Colonic mucosa (tissue), 4 donors: ENCODE measurements around the gene DTNBP1. TPM values are rescaled to one million over a fixed set of nuclear protein-coding genes. Genes with fewer than 3 reads are reported as not detected.

Source experiments
- DNase-seq: peaks from one replicate; pipeline ENCODE4 v3.0.0-alpha.2; 2020
- H3K27ac ChIP-seq: fragments of 200-600 bp; one replicate; pipeline ENCODE4 v1.8.0; 2021
- H3K27me3 ChIP-seq: fragments of 200-600 bp; one replicate; pipeline ENCODE4 v1.8.0; 2021
- H3K36me3 ChIP-seq: fragments of 200-600 bp; one replicate; pipeline ENCODE4 v1.8.0; 2021
- H3K4me1 ChIP-seq: fragments of 200-600 bp; one replicate; pipeline ENCODE4 v1.8.0; 2021; ENCODE audit warnings: mild to moderate bottlenecking
- H3K4me3 ChIP-seq: fragments of 200-600 bp; one replicate; pipeline ENCODE4 v1.8.0; 2021
- H3K9ac ChIP-seq, 2 donors: one replicate each; pipeline ENCODE4 v1.7.0; 2013; ENCODE audit warnings: control low read depth in 2 of 2, low read depth in 2 of 2, low read length in 2 of 2
- H3K9me3 ChIP-seq: fragments of 200-600 bp; one replicate; pipeline ENCODE4 v1.8.0; 2021
- intact Hi-C: fragments of 100-400 bp; cut with DNase I; formaldehyde crosslinking; loops from one replicate; pipeline ENCODE4 v1.14.1; 2022
- total RNA-seq, 2 donors: library from RNA; stranded (reverse); fragmentation: NEBNext Ultra II Directional in 1 of 2; extraction: Animal tissue kit (Norgen Biotek cat#: 25700) in 1 of 2; gene quantifications; one replicate each; pipeline ENCODE4 v1.2.1, GENCODE V29; 2021
- TF ChIP-seq, protein P1 (sequence below): fragments of 200-600 bp; IDR thresholded peaks from one replicate; pipeline ENCODE4 v1.8.0; 2022; ENCODE audit warnings: antibody characterized with exemption, mild to moderate bottlenecking
- donor health status: healthy.
- donor health status: DM: no; HTN: no; CAD: no.
- donor health status: DM: no; HTN: no; CAD: no.

The DTNBP1 gene
- total RNA-seq, 2 donors from 2014 or later: 17.4 to 22.0 TPM

DNA sequence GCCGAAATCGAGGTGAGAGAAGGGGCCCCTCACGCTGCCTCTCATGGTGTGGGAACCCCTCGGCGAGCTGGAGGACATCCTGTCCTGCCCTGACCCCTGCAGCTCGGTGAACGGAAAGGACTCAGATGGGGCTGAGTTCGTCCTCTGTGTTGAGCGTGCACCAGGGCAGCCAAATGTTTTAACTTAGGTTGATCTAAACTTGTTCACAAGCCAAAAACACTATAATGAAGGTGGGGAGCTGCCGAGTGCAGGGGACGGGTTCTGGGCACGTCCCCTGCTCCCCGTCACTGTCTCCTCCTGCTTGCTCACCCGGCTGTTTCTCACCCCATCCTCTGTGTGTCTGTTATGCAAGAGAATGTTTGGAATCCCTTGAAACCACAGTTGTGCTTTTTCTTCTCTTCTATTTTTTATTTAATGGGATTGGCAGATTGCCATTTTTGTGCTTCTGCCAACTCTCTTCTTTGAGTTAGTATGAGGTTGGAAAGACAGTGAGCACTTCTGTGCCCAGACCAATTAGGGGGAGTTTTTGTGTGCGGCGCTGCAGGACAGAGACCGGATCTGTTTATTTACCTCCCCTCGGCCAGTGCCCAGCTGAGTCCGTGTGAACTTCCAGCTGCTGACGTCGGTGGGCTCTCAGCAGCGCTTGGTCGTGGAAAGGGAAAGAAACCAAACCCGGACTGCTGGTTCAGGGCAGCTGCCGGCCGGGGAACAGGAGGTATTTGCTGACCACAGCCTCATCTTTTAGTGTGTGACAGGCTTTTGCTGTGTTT lies 158.1 kb downstream of the DTNBP1 start:
- no peak overlapping the region for H3K4me3 ChIP-seq
- peak overlapping the region in 1 of 2 donors; percentile 30 for H3K9ac ChIP-seq
- H3K9me3 ChIP-seq: no peaks in the 10 kb centered on the region
- H3K27me3 ChIP-seq: no peaks in the 10 kb centered on the region
- TF ChIP-seq, protein P1, sequence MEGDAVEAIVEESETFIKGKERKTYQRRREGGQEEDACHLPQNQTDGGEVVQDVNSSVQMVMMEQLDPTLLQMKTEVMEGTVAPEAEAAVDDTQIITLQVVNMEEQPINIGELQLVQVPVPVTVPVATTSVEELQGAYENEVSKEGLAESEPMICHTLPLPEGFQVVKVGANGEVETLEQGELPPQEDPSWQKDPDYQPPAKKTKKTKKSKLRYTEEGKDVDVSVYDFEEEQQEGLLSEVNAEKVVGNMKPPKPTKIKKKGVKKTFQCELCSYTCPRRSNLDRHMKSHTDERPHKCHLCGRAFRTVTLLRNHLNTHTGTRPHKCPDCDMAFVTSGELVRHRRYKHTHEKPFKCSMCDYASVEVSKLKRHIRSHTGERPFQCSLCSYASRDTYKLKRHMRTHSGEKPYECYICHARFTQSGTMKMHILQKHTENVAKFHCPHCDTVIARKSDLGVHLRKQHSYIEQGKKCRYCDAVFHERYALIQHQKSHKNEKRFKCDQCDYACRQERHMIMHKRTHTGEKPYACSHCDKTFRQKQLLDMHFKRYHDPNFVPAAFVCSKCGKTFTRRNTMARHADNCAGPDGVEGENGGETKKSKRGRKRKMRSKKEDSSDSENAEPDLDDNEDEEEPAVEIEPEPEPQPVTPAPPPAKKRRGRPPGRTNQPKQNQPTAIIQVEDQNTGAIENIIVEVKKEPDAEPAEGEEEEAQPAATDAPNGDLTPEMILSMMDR: no peak
- intact Hi-C loops: no loop called here
- DNase-seq: peak; percentile 39
- no peaks in the 10 kb centered on the region for H3K36me3 ChIP-seq
- H3K27ac ChIP-seq: no peak overlapping the region
- no peaks in the 10 kb centered on the region for H3K4me1 ChIP-seq

DNA sequence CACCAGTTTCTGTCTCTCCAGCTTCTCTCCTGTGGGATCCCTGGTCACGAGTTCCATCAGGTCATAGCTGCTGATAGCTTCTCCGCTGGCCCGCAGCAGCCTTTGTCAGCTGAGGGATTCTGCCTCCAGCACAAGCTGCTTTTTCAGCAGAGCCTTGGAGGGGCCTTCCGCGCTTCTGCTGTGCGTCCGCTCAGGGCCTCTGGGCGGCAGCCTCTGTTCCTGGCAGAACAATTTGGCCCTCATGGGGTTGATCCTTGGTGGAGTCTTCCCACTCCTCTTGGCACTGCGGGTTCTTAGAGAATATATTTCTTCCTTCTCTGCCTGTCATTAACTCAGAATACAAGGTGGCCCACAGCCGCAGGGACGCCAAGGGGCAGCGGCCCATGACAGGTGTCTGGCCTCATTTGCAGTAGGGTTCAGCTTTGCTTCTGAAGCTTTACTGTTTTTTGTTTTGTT lies 158.8 kb downstream of the DTNBP1 start:
- H3K4me3 ChIP-seq: no peak overlapping the region

DNA sequence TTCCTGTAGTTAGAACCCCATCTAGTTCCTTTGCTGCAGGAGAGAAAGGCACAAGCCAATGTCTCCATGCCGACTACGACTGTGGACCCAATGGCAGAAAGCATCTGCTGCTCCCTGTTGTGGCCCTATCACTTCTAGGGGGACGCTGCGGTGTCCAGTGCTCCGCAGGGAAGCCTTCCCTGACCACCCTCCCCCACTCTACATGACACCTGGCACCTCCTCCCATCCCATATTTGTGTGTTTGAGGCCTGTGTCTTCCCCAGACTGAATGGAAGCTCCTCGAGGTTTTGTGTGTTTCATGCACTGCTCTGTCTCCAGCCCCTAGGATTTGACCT lies 159.5 kb downstream of the DTNBP1 start:
- Histone ChIP-seq H3K4me3 (no peak overlapping the region), H3K27ac (no peak overlapping the region), H3K36me3 (no peaks in the 10 kb centered on the region), H3K27me3 (no peaks in the 10 kb centered on the region), H3K4me1 (no peaks in the 10 kb centered on the region), H3K9me3 (no peaks in the 10 kb centered on the region), H3K9ac (no peak overlapping the region)
- intact Hi-C loops: no loop called here
- TF ChIP-seq, protein P1: no peak
- DNase-seq: no peak

More for the DNA sequence above, 158.8 kb downstream of the DTNBP1 start:
- DNase-seq: no peak
- no peaks in the 10 kb centered on the region for H3K27me3 ChIP-seq
- TF ChIP-seq, protein P1: no peak
- intact Hi-C loops: no loop called here
- H3K27ac ChIP-seq: no peak overlapping the region
- H3K9ac ChIP-seq: no peak overlapping the region
- H3K9me3 ChIP-seq: no peaks in the 10 kb centered on the region
- no peaks in the 10 kb centered on the region for H3K4me1 ChIP-seq
- no peaks in the 10 kb centered on the region for H3K36me3 ChIP-seq

DNA sequence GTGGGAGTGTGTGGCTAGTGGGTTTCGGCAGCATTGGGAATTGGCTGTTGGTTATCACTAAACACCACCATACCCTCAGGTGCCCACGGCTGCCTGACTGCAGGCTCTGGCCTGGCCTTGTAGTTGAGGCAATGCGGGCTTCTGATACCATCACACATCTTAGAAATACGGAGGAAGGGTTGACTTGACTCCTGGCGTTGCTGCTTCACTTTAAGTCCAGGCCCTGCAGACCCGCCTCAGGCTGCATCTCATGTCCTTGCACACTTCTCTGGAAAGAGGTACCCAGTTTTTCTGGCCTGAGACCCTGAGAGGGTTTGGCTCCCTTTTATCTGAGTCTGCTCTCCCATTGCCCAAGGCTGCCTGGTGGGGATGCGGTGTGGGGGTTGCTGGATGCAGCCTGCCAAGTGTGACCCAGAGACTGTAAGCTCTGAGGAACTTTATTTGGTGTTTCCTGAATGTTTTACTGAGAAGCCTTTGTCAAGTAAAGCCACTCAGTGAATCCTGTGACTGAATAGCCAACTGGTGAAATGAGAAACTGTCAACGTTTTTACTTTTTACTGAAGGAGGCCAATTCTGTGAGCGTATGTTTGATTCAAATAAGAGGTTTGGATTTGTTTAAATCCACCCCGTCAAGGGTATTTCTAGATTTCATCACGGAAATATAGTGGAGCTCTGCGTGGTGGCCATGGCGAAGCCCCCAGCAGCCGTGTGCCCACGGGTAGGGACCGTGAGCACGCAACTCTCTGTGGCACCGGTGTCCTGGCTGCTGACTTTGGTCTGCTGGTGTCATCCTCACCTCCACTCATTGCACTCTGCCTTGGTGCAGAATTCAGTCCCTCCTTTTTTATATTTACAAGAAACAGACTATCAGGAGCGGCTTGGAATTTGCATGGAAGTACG lies 160.1 kb downstream of the DTNBP1 start:
- H3K9ac ChIP-seq: no peak overlapping the region
- intact Hi-C loops: no loop called here
- H3K36me3 ChIP-seq: no peaks in the 10 kb centered on the region
- no peak for DNase-seq
- H3K4me3 ChIP-seq: no peak overlapping the region
- H3K27me3 ChIP-seq: no peaks in the 10 kb centered on the region
- TF ChIP-seq, protein P1: no peak
- H3K4me1 ChIP-seq: no peaks in the 10 kb centered on the region
- no peaks in the 10 kb centered on the region for H3K9me3 ChIP-seq
- no peak overlapping the region for H3K27ac ChIP-seq

DNA sequence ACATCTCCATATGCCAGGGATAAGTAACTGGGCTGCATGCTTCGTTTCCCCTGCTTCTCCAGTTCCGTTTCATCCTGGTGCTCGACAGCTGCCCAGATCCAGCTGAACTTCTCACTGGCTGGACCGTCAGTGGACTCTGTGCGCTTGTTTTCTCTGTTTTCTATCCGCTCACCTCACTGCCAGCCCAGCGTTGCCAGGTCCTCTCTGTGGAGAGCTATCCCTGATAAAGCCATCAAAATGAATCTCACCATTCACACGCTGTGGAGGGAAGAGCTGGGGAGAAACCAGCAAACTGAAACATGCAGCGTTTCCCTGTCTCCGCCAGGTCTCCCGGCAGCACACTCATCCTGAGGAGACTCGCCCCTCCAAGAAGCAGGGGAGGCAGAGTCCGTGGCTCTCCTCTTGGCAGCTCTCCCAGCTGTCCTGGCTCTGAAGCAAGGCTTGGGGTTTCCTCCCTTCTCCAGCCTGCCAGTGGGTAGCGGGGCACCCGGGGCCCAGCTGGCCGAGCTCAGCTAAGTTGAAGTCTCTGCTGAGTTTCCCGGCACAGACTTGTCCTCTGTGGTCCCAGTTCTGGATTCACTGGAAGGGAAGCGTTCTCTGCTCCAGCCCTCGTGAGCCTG lies 160.9 kb downstream of the DTNBP1 start:
- Histone ChIP-seq H3K4me3 (no peak overlapping the region), H3K9ac (no peak overlapping the region), H3K27me3 (no peaks in the 10 kb centered on the region), H3K9me3 (no peaks in the 10 kb centered on the region), H3K4me1 (no peaks in the 10 kb centered on the region), H3K36me3 (no peaks in the 10 kb centered on the region), H3K27ac (no peak overlapping the region)
- no peak for DNase-seq
- intact Hi-C loops: no loop called here
- TF ChIP-seq, protein P1: no peak
